Kidney (tissue), 14 donors: ENCODE results near the gene RGS3. TPM values are rescaled to one million over a fixed set of nuclear protein-coding genes. Genes with fewer than 3 reads are reported as not detected.

Experiments used
- DNase-seq, 5 donors: peaks; one replicate each; pipeline ENCODE4 v3.0.0-alpha.2; 2013 to 2020
- FAIRE-seq: peaks from 2 replicates; lab custom pipeline; 2012; peaks lifted over from hg19 to GRCh38; lab: Jason Lieb, UNC
- H3K27ac ChIP-seq, 2 donors: one replicate each; pipeline ENCODE4 v1.7.0; 2013; ENCODE audit warnings: low read depth in 2 of 2, low read length in 2 of 2, inconsistent platforms in 1 of 2
- H3K27me3 ChIP-seq: one replicate; pipeline ENCODE4 v1.7.1; 2013; ENCODE audit warnings: low read length, inconsistent platforms; ENCODE audit not compliant: control insufficient read depth, insufficient read depth
- H3K36me3 ChIP-seq, 3 donors: one replicate each; pipeline versions ENCODE4 v1.7.0 to v1.7.1; 2013; ENCODE audit warnings: low read length in 3 of 3, control low read depth in 1 of 3, inconsistent platforms in 1 of 3; ENCODE audit not compliant: insufficient read depth in 3 of 3, control insufficient read depth in 2 of 3
- H3K4me1 ChIP-seq, 3 donors: one replicate each; pipeline versions ENCODE4 v1.7.0 to v1.7.1; 2013; ENCODE audit warnings: low read length in 3 of 3, inconsistent platforms in 1 of 3, low read depth in 1 of 3; ENCODE audit not compliant: control insufficient read depth in 2 of 3, insufficient read depth in 2 of 3
- H3K4me3 ChIP-seq, 3 donors: one replicate each; pipeline versions ENCODE4 v1.7.0 to v1.8.1; 2013; ENCODE audit warnings: low read length in 3 of 3, control low read depth in 1 of 3, inconsistent platforms in 1 of 3
- H3K9ac ChIP-seq, 3 donors: one replicate each; pipeline versions ENCODE4 v1.7.0 to v1.7.1; 2013; ENCODE audit warnings: low read length in 3 of 3, control low read depth in 1 of 3, inconsistent platforms in 1 of 3
- H3K9me3 ChIP-seq, 3 donors: one replicate each; pipeline versions ENCODE4 v1.7.0 to v1.7.1; 2013; ENCODE audit warnings: low read length in 3 of 3, control low read depth in 1 of 3, inconsistent platforms in 1 of 3; ENCODE audit not compliant: control insufficient read depth in 2 of 3, insufficient read depth in 1 of 3
- CTCF ChIP-seq: IDR thresholded peaks from 3 replicates; pipeline ENCODE4 v1.5.1; 2012; ENCODE audit warnings: mild to moderate bottlenecking, moderate library complexity, borderline replicate concordance; ENCODE audit not compliant: insufficient read depth; ENCODE audit errors: extremely low read depth
- intact Hi-C: fragments of 100-400 bp; cut with DNase I; formaldehyde crosslinking; loops from one replicate; pipeline ENCODE4 v1.11.1; 2022
- polyA plus RNA-seq: library from polyadenylated mRNA; stranded (reverse); fragments of 350-450 nt; fragmentation: Illumina TruSeq; extraction: RNeasy Lipid Tissue Mini Kit (QIAGEN cat#74804); gene quantifications from one replicate; pipeline ENCODE4 v1.2.3, GENCODE V29; 2014; ENCODE audit warnings: low read depth, low replicate concordance; ENCODE audit not compliant: insufficient read depth
- total RNA-seq: library from RNA; stranded (reverse); fragmentation: NEBNext Ultra II Directional; extraction: Animal tissue kit (Norgen Biotek cat#: 25700); gene quantifications from one replicate; pipeline ENCODE4 v1.2.1, GENCODE V29; 2021
- donor health status: control.
- donor health status: control.
- donor health status: control.
- donor health status: control.
- donor health status: control.
- donor health status: DM: yes; HTN: yes; CAD: no.
- donor health status: Normal renal cell carcinoma (clear cell type).

The RGS3 gene
- total and polyA plus RNA-seq, 2 donors from 2014 or later = 114 to 137 TPM

GRCh38 chr9:113584428-113585084, 121.0 kb downstream of the RGS3 start:
- Histone ChIP-seq H3K4me1 (peaks cover 2 to 44% (median 23%) of the 10 kb centered on the region in 3 donors), H3K9me3 (no peaks in the 10 kb centered on the region), H3K36me3 (peaks cover 0 to 11% (median 10%) of the 10 kb centered on the region in 3 donors), H3K9ac (no peak overlapping the region), H3K27ac (no peak overlapping the region), H3K27me3 (no peaks in the 10 kb centered on the region), H3K4me3 (no peak overlapping the region)
- no peak for TF ChIP-seq CTCF
- FAIRE-seq = no peak
- no peak for DNase-seq
- intact Hi-C loops = loop anchor here (5.0 kb wide), 1 partner anchor 132 kb away; no protein-coding TSS in a partner anchor

DNA sequence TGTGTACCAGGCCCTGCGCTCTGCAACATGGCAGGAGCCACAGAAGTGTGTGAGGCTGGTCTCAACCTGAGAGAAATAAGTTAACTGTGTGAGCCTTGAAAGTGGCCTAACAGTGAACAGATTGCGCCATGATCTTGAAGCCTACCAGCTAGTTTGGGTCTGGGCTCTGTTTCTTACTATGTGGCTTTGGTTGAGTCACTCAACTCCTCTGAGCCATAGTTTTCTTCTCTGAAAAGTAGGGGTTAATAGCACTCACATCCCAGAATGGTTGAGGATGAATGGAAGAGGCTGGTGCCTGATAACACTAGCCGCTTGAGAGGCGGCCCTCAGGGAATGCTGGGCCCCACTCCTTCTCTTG, 121.5 kb downstream of the RGS3 start:
- no peak overlapping the region for H3K9ac ChIP-seq
- no peak overlapping the region for H3K4me3 ChIP-seq
- peaks cover 0 to 11% (median 10%) of the 10 kb centered on the region in 3 donors for H3K36me3 ChIP-seq
- no peak overlapping the region for H3K27ac ChIP-seq
- FAIRE-seq (no peak), DNase-seq (no peak)
- intact Hi-C loops = loop anchor here (5.0 kb wide), 1 partner anchor 133 kb away; no protein-coding TSS in a partner anchor
- no peaks in the 10 kb centered on the region for H3K9me3 ChIP-seq
- TF ChIP-seq CTCF = no peak
- H3K4me1 ChIP-seq = peaks cover 0 to 42% (median 21%) of the 10 kb centered on the region in 3 donors
- H3K27me3 ChIP-seq = no peaks in the 10 kb centered on the region

DNA sequence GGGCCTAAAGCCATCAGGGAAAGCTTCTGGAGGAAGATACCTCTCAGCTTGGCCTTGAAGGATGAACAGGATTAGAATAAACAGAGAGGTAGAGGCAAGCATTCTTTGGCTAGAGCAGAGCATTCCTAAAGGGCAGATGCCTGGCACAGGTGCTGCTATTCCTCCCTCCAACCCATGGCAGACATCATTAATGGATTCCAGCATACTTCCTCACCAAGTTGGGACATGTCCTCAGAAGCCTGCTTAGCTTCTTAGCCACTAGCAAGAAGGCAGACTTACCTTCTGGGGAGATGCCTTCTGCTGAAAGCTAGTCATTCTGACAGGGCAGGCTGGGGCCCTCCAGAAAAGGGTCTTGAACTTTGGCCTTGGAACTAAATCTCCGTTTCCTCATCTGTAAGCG, 122.0 kb downstream of the RGS3 start:
- DNase-seq (no peak), FAIRE-seq (no peak)
- Histone ChIP-seq H3K4me1 (peaks cover 0 to 39% (median 16%) of the 10 kb centered on the region in 3 donors), H3K36me3 (peaks cover 0 to 11% (median 10%) of the 10 kb centered on the region in 3 donors), H3K9me3 (no peaks in the 10 kb centered on the region), H3K4me3 (no peak overlapping the region), H3K27ac (no peak overlapping the region), H3K27me3 (no peaks in the 10 kb centered on the region), H3K9ac (no peak overlapping the region)
- no peak for TF ChIP-seq CTCF
- intact Hi-C loops = loop anchor here (5.0 kb wide), 1 partner anchor 133 kb away; no protein-coding TSS in a partner anchor
